Activated T-cell treated with anti-CD3 and anti-CD28 coated beads for 1 hour (primary cell): ENCODE measurements around the gene CCDC141.
A peak's percentile ranks its signal among the peaks of the same experiment; 100 is the strongest.
"Not testable (repeated sequence)": the region's sequence is repeated elsewhere in the genome, so short reads cannot be mapped to it uniquely, and the experiment has no call there.

Experiments used
- DNase-seq: peaks from one replicate; pipeline ENCODE4 v3.0.0-alpha.2; 2020; ENCODE audit warnings: low read depth

Gene CCDC141

DNA sequence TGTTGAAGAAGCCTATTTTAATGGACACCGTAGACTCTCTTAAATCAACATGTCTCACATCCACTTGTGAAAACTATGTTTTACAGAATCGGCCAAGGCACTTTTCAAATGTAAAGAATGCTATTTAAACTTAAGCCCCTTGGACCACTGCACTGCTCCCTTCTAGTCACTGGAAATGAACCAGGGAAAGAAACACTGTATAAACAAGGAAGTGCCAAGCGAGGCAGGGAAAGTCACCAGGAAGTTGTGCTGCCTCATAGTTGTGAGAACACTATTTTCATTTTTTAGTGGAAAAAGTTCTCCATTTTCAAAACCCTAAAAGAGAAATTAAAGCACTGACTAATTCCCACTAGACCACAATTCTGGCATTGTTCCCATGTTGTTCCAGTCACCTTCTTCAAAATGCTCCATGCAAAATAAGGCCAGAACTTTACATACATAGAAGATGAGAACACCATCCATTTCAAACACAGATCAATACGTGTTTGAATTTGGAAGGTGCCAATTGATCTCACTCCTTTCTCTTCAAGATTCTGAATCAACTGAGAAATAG is 13.5 kb downstream of the CCDC141 start:
- no peak for DNase-seq

- DNase-seq, result no peak
Measured at GRCh38 chr2:179031731-179032408, 18.1 kb downstream of the CCDC141 start.

DNA sequence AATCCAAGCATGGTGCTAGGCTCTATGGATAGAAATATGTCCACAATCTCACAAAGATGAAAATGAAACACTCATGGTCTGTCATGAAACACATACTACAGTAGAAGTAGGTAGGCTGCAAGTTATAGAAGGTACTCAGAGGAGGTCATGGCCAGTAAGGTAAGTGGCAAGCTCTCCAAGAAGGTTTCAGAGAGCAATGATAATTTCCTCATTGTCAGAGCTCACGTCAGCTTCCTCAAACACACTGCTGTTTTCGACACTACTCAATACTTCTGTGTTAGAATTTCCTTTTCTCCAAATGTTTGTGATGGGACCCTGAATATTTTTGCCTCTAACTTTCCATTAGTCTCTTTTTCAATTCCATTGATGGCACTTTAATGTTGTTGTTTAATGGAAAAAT is 25.5 kb downstream of the CCDC141 start:
- DNase-seq, result no peak

DNA sequence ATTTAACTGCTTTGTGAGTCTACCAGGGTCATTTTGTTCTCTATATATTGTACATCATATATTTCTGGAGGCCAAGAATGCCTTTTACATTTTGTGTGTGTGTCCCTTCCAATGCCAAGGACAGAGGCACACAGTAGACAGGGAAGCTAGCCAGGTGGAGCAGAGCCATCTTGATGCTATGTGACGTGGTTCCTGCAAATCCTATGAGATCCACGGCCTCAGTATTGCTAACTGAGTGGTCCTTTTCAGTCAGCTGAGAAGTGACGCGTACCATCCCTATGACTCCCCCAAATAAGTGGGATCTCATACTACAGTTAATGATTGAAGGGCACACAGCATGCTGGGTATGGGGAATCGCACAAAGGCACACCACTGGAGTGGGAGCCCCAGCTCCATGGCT is 27.3 kb downstream of the CCDC141 start:
- DNase-seq, result no peak

- no peak for DNase-seq
Measured at GRCh38 chr2:179021258-179021657, 28.7 kb downstream of the CCDC141 start.

DNA sequence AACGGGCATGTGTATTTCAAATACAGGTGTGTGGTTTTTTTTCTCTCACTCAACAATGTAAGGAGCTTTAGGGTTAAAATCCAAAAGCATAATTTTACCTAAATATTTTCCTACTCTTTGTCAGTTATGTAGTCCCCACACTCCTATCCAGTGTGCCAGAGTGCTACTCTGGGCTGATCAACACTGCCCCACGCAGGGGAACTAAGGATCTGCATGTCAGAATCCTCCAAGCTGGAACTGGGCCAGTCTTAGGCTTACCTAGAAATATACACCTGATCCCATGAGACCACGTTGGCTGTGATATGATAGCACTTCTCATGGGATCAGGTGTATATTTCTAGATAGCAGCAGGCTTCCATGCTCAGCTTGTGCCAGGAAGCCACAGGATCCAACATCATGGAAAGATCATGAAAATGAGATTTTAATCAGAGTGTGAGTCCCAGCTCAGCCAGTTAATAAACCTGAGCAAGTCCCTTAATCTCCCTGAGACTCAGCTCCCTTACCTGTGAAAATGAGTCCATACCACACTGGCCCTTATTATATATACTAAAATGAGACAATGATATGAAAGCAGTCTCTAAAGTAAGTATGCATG is 29.7 kb downstream of the CCDC141 start:
- peak; percentile 11 for DNase-seq

DNA sequence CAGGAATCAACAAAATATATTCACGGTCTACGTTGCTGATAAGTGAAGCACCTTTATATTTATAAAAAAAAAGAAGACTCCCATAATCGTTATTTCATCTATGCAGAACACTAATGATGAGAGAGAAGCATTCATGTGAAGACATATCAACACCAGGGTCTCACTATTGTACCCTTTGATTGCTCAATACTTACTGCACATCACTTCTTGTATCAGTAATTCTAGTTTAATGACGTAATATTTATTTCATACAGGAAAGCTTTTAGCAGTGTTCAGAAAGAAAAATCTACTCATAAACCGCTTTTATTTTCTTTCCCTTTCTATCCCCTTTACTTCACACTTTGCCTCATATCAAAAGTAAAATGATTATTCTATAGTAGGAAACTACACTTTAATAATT is 30.7 kb downstream of the CCDC141 start:
- DNase-seq, result no peak

GRCh38 chr2:179017773-179018357 is 32.1 kb downstream of the CCDC141 start:
- DNase-seq, result no peak

GRCh38 chr2:179014189-179014588 is 35.7 kb downstream of the CCDC141 start:
- not testable (repeated sequence) for DNase-seq

- DNase-seq, result no peak
Measured at GRCh38 chr2:179005976-179006375, 44.0 kb downstream of the CCDC141 start.

GRCh38 chr2:178999476-178999875 is 50.5 kb downstream of the CCDC141 start:
- no peak for DNase-seq

- no peak for DNase-seq
Measured at GRCh38 chr2:178998539-178998938, 51.4 kb downstream of the CCDC141 start.

GRCh38 chr2:178997477-178997876 is 52.5 kb downstream of the CCDC141 start:
- DNase-seq, result no peak

- DNase-seq, result no peak
Measured at GRCh38 chr2:178997067-178997466, 52.9 kb downstream of the CCDC141 start.

- DNase-seq, result no peak
Measured at GRCh38 chr2:178994264-178994663, 55.7 kb downstream of the CCDC141 start.

DNA sequence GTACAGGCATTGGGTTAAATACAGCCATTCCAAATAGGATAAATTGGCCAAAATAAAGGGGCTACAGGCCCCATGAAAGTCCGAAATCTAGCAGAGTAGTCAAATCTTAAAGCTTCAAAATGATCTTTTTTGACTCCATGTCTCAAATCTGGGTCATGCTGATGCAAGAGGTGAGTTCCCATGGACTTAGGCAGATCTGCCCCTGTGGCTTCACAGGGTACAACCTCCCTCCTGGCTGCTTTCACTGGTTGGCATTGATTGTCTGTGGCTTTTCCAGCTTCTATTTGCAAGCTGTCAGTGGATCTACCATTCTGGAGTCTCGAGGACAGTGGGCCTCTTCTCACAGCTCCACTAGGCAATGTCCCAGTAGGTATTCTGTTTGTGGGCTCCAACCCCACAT is 56.1 kb downstream of the CCDC141 start:
- no peak for DNase-seq

DNA sequence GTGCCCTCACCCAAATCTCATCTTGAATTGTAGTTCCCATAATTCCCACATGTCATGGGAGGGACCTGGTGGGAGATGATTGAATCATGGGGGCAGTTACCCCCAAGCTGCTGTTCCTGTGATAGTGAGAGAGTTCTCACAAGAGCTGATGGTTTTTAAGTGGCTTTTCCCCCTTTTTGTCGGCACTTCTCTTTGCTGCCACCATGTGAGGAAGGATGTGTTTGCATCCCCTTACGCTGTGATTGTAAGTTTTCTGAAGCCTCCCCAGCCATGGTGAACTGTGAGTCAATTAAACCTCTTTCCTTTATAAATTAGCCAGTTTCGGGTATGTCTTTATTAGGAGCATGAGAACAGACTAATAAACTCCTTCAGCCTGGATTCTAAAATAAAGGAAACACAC is 57.2 kb downstream of the CCDC141 start:
- not testable (repeated sequence) for DNase-seq

- no peak for DNase-seq
Measured at GRCh38 chr2:178990533-178991241, 59.2 kb downstream of the CCDC141 start.

DNA sequence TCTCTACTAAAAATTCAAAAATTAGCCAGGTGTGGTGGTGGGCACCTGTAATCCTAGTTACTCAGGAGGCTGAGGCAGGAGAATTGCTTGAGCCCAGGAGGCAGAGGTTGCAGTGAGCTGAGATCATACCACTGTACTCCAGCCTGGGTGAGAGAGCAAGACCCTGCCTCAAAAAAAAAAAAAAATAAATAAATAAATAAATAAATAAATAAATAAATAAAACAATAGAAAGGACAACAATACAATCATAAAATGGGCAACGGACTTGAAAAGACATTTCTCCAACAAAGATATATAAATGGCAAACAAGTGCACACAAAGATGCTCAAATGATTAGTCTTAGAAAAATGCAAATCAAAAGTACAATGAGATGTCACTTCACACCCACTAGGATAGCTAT is 60.5 kb downstream of the CCDC141 start:
- not testable (repeated sequence) for DNase-seq

GRCh38 chr2:178982652-178983051 is 67.3 kb downstream of the CCDC141 start:
- not testable (repeated sequence) for DNase-seq

DNA sequence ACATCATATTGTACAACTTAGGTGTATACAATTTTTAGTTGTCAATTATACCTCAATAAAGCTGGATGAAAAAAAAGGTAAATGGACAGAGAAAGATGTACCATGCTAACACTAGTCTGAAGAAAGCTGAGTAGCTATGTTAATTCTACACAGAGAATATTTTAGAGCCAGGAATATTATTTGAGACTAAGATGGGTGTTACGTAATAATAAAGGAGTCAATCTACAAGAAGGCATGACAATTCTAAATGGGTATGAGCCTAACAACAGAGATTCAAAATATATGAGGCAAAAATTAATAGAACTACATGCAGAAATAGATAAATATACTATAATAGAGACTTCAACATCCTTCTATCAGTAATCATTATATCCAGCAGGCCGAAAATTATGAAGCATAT is 69.1 kb downstream of the CCDC141 start:
- DNase-seq, result no peak

- no peak for DNase-seq
Measured at GRCh38 chr2:178978667-178979066, 71.3 kb downstream of the CCDC141 start.

GRCh38 chr2:178976351-178976750 is 73.6 kb downstream of the CCDC141 start:
- no peak for DNase-seq
